ENCODE results near the gene TWIST2.

DNA sequence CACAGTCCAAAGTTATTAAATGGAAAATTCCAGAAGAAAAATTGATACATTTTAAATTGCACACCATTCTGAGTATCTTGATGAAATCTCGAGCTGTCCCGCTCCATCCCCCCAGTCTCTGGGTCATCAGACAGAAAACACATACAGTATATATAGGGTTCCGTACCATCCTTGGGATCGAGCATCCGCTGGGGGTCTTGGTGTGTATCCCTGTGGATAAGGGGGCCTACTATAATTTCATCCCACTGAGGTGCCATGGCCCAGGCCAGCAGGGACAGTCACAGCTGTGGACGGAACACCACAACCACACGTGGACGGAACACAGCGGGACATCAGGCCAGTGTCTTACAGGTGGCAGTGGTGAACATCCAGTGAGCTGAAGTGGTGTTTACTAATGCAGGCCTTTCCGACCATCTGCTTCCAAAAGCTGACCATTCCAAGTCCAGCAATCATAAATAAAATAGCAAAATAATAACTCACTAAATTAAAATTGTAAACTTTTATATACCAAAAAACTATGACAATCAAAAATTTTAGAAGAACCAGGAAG lies 14.0 kb downstream of the TWIST2 start:
- TF ChIP-seq, protein P1, sequence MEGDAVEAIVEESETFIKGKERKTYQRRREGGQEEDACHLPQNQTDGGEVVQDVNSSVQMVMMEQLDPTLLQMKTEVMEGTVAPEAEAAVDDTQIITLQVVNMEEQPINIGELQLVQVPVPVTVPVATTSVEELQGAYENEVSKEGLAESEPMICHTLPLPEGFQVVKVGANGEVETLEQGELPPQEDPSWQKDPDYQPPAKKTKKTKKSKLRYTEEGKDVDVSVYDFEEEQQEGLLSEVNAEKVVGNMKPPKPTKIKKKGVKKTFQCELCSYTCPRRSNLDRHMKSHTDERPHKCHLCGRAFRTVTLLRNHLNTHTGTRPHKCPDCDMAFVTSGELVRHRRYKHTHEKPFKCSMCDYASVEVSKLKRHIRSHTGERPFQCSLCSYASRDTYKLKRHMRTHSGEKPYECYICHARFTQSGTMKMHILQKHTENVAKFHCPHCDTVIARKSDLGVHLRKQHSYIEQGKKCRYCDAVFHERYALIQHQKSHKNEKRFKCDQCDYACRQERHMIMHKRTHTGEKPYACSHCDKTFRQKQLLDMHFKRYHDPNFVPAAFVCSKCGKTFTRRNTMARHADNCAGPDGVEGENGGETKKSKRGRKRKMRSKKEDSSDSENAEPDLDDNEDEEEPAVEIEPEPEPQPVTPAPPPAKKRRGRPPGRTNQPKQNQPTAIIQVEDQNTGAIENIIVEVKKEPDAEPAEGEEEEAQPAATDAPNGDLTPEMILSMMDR (IDR thresholded peaks at IDR 0.05): no peak
- no peak for TF ChIP-seq POLR2A (IDR thresholded peaks at IDR 0.05)
